OCI-LY7 (cell line): ENCODE results near the gene ZNF697.

Source experiments
- EZH2phosphoT487 ChIP-seq: fragments of 200-600 bp; sonication (generic); IDR thresholded peaks from 2 replicates; pipeline ENCODE4 v1.6.1; 2018; ENCODE audit warnings: low read depth, borderline replicate concordance, mild to moderate bottlenecking, mixed run types, antibody characterized with exemption, low read length, moderate library complexity, mixed read lengths
- TF ChIP-seq, protein P1 (sequence below): fragments of 200-600 bp; sonication (generic); conservative IDR thresholded peaks from 2 replicates; pipeline ENCODE4 v1.5.1; 2014; ENCODE audit warnings: mild to moderate bottlenecking, antibody characterized with exemption, low read length, moderate library complexity, mixed read lengths

DNA sequence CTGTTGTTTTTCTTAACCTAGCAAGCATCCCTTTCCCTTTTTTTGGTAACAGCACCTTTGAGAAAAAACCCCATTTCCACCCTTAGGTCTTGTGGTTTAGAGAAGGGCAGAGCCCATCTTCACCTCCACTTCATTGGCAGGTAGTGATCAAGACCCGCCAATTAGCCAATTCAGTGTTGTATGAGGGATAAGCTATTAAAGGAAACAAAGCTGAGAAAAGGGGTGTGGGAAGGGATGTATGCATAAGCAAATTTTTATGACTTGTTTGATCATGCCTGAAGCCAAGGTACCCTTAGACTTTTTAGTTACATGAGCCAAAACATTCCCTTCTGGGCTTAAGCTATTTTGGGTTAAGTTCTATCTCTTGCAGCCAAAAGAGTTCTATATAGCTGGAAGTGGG is 3.6 kb upstream of the ZNF697 start:
- TF ChIP-seq, protein P1, sequence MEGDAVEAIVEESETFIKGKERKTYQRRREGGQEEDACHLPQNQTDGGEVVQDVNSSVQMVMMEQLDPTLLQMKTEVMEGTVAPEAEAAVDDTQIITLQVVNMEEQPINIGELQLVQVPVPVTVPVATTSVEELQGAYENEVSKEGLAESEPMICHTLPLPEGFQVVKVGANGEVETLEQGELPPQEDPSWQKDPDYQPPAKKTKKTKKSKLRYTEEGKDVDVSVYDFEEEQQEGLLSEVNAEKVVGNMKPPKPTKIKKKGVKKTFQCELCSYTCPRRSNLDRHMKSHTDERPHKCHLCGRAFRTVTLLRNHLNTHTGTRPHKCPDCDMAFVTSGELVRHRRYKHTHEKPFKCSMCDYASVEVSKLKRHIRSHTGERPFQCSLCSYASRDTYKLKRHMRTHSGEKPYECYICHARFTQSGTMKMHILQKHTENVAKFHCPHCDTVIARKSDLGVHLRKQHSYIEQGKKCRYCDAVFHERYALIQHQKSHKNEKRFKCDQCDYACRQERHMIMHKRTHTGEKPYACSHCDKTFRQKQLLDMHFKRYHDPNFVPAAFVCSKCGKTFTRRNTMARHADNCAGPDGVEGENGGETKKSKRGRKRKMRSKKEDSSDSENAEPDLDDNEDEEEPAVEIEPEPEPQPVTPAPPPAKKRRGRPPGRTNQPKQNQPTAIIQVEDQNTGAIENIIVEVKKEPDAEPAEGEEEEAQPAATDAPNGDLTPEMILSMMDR, result no peak
- no peak for TF ChIP-seq EZH2phosphoT487
